GM19467 (cell line): Measurements from ENCODE around the gene IL1RAPL2.
"Not testable (repeated sequence)": the region's sequence is repeated elsewhere in the genome, so short reads cannot be mapped to it uniquely, and the experiment has no call there.

Experiments
- ATAC-seq: cut with Tn5 transposase; IDR thresholded peaks from one replicate; pipeline ENCODE4 v1.9.1; 2021; ENCODE audit warnings: mild to moderate bottlenecking, moderate library complexity; ENCODE audit not compliant: unreplicated experiment

Gene IL1RAPL2

GRCh38 chrX:105134273-105134672 is 568.3 kb downstream of the IL1RAPL2 start:
- no peak for ATAC-seq

- no peak for ATAC-seq
These were observed 570.8 kb downstream of the IL1RAPL2 start for GRCh38 chrX:105136786-105137185.

- no peak for ATAC-seq
These were observed 584.0 kb downstream of the IL1RAPL2 start for GRCh38 chrX:105150036-105150435.

GRCh38 chrX:105150557-105150956 is 584.6 kb downstream of the IL1RAPL2 start:
- ATAC-seq: no peak

GRCh38 chrX:105167233-105167632 is 601.2 kb downstream of the IL1RAPL2 start:
- ATAC-seq: no peak

GRCh38 chrX:105168577-105168976 is 602.6 kb downstream of the IL1RAPL2 start:
- ATAC-seq: no peak

GRCh38 chrX:105173071-105173470 is 607.1 kb downstream of the IL1RAPL2 start:
- no peak for ATAC-seq

GRCh38 chrX:105179644-105180043 is 613.6 kb downstream of the IL1RAPL2 start:
- ATAC-seq: no peak

GRCh38 chrX:105189093-105189492 is 623.1 kb downstream of the IL1RAPL2 start:
- ATAC-seq: no peak

- ATAC-seq: no peak
These were observed 624.4 kb downstream of the IL1RAPL2 start for GRCh38 chrX:105190252-105190853.

- no peak for ATAC-seq
These were observed 625.9 kb downstream of the IL1RAPL2 start for GRCh38 chrX:105191878-105192277.

GRCh38 chrX:105209406-105209805 is 643.4 kb downstream of the IL1RAPL2 start:
- no peak for ATAC-seq

GRCh38 chrX:105210258-105210657 is 644.3 kb downstream of the IL1RAPL2 start:
- ATAC-seq: no peak

GRCh38 chrX:105211066-105211575 is 645.1 kb downstream of the IL1RAPL2 start:
- ATAC-seq: no peak

- no peak for ATAC-seq
These were observed 653.7 kb downstream of the IL1RAPL2 start for GRCh38 chrX:105219454-105220401.

- ATAC-seq: no peak
These were observed 654.6 kb downstream of the IL1RAPL2 start, which contains the start of gene TEX13A for GRCh38 chrX:105220636-105221035. Gene TEX13A (minus strand): TSS chrX:105220694. CDS start chrX:105220397, 297 bp downstream.

GRCh38 chrX:105221374-105221773 is 655.4 kb downstream of the IL1RAPL2 start:
- ATAC-seq: no peak

GRCh38 chrX:105226499-105226898 is 660.5 kb downstream of the IL1RAPL2 start:
- no peak for ATAC-seq

- ATAC-seq: no peak
These were observed 662.6 kb downstream of the IL1RAPL2 start for GRCh38 chrX:105228602-105229001.

- no peak for ATAC-seq
These were observed 663.1 kb downstream of the IL1RAPL2 start for GRCh38 chrX:105229146-105229545.

- ATAC-seq: not testable (repeated sequence)
These were observed 671.4 kb downstream of the IL1RAPL2 start for GRCh38 chrX:105237407-105237806.

- ATAC-seq: no peak
These were observed 675.1 kb downstream of the IL1RAPL2 start for GRCh38 chrX:105241056-105241455.
